ENCODE results near the gene R3HDM4.

GRCh38 chr19:884420-885211, 28.4 kb downstream of the R3HDM4 start:
- TF ChIP-seq CTCF (IDR thresholded peaks at IDR 0.05; ENCODE audit: insufficient read depth, low read depth, low read length) (no peak), EZH2 (IDR thresholded peaks at IDR 0.05; ENCODE audit: insufficient read depth, low read length) (no peak)
